GM23338 (cell line): ENCODE data around the gene CACNA2D2. TPM values are rescaled to one million over a fixed set of nuclear protein-coding genes. Genes with fewer than 3 reads are reported as not detected.

Experiments
- ATAC-seq: fragments of 200-7000 bp; cut with Tn5 transposase; 3 replicates; pipeline ENCODE4 v1.9.1; 2020
- DNase-seq: peaks from one replicate; pipeline ENCODE4 v3.0.0-alpha.2; 2015; ENCODE audit warnings: low spot score
- H2AFZ ChIP-seq: fragments of 200-600 bp; sonication (generic); 2 replicates; pipeline ENCODE4 v1.8.0; 2016; ENCODE audit warnings: antibody characterized with exemption, mild to moderate bottlenecking, moderate library complexity
- H3F3A ChIP-seq: fragments of 200-600 bp; sonication (generic); replicated peaks from 2 replicates; pipeline ENCODE4 v1.8.0; 2017; ENCODE audit warnings: antibody characterized with exemption, mixed run types, low read depth
- H3K27ac ChIP-seq: fragments of 200-600 bp; sonication (generic); 2 replicates; pipeline ENCODE4 v1.6.1; 2016; ENCODE audit warnings: low read depth
- H3K27me3 ChIP-seq: fragments of 200-600 bp; sonication (generic); 2 replicates; pipeline ENCODE4 v1.8.0; 2016; ENCODE audit warnings: mild to moderate bottlenecking, mixed run types, moderate library complexity; ENCODE audit not compliant: insufficient read depth
- H3K36me3 ChIP-seq: fragments of 200-600 bp; sonication (generic); 2 replicates; pipeline ENCODE4 v1.8.0; 2016; ENCODE audit warnings: mild to moderate bottlenecking; ENCODE audit not compliant: insufficient read depth
- H3K4me1 ChIP-seq: fragments of 200-600 bp; sonication (generic); 2 replicates; pipeline ENCODE4 v1.8.0; 2016; ENCODE audit warnings: mild to moderate bottlenecking, moderate library complexity; ENCODE audit not compliant: insufficient read depth
- H3K4me2 ChIP-seq: fragments of 200-600 bp; sonication (generic); 2 replicates; pipeline ENCODE4 v1.7.1; 2017; ENCODE audit warnings: mixed run types
- H3K4me3 ChIP-seq: fragments of 200-600 bp; sonication (generic); 2 replicates; pipeline ENCODE4 v1.6.1; 2016; ENCODE audit warnings: mixed run types
- H3K79me2 ChIP-seq: fragments of 200-600 bp; sonication (generic); replicated peaks from 2 replicates; pipeline ENCODE4 v1.8.0; 2017; ENCODE audit warnings: mild to moderate bottlenecking; ENCODE audit not compliant: insufficient read depth
- H3K9me2 ChIP-seq: fragments of 200-600 bp; sonication (generic); 2 replicates; pipeline ENCODE4 v1.8.0; 2017; ENCODE audit not compliant: insufficient read depth
- H4K20me1 ChIP-seq: fragments of 200-600 bp; sonication (generic); replicated peaks from 2 replicates; pipeline ENCODE4 v1.8.0; 2017; ENCODE audit warnings: mild to moderate bottlenecking; ENCODE audit not compliant: insufficient read depth
- H3K27ac Mint-ChIP-seq: 2 replicates; pipeline ENCODE4 v1.8.0; 2020; ENCODE audit warnings: inconsistent platforms, mild to moderate bottlenecking, moderate library complexity, mixed read lengths
- H3K27me3 Mint-ChIP-seq: 3 replicates; pipeline ENCODE4 v1.8.0; 2022; ENCODE audit warnings: low read depth, mild to moderate bottlenecking, moderate library complexity, mixed read lengths, inconsistent platforms; ENCODE audit not compliant: insufficient read depth, poor library complexity
- H3K36me3 Mint-ChIP-seq: 3 replicates; pipeline ENCODE4 v1.8.0; 2021; ENCODE audit warnings: low read depth, mild to moderate bottlenecking, inconsistent platforms, moderate library complexity, mixed read lengths
- H3K4me1 Mint-ChIP-seq: 3 replicates; pipeline ENCODE4 v1.8.0; 2020; ENCODE audit warnings: mild to moderate bottlenecking, inconsistent platforms, mixed read lengths
- H3K4me3 Mint-ChIP-seq: 3 replicates; pipeline ENCODE4 v1.8.0; 2021; ENCODE audit warnings: moderate library complexity, mild to moderate bottlenecking, inconsistent platforms, mixed read lengths
- H3K9me3 Mint-ChIP-seq: 3 replicates; pipeline ENCODE4 v1.8.0; 2020; ENCODE audit warnings: moderate library complexity, mild to moderate bottlenecking, inconsistent platforms, mixed read lengths
- CTCF ChIP-seq, 2 experiments: fragments of 200-600 bp in 1 of 2; sonication (generic) in 1 of 2; conservative IDR thresholded peaks; 2 replicates each; pipeline versions ENCODE4 v1.5.1 to v1.6.1; 2016 to 2017; ENCODE audit warnings: antibody characterized with exemption in 2 of 2, low read depth in 2 of 2, mild to moderate bottlenecking in 2 of 2, moderate library complexity in 1 of 2
- EZH2phosphoT487 ChIP-seq: fragments of 200-600 bp; sonication (generic); IDR thresholded peaks from one replicate; pipeline ENCODE4 v1.8.1; 2018; ENCODE audit warnings: antibody characterized with exemption; ENCODE audit not compliant: unreplicated experiment
- STAT1 ChIP-seq: IDR thresholded peaks from one replicate; pipeline ENCODE4 v1.6.1; 2016; ENCODE audit warnings: antibody characterized with exemption; ENCODE audit not compliant: unreplicated experiment
- ZNF462 ChIP-seq: fragments of 250-450 bp; sonication (Bioruptor Pico); IDR thresholded peaks from 2 replicates; pipeline ENCODE4 v1.5.0; 2020; ENCODE audit warnings: mild to moderate bottlenecking, moderate library complexity
- polyA plus RNA-seq: library from polyadenylated mRNA; unstranded; fragments of >200 nt; fragmentation: Nextera tagmentation; extraction: Ambion mirVana; gene quantifications from 2 replicates; pipeline ENCODE4 v1.2.1, GENCODE V29; 2016
- total RNA-seq: library from RNA; depleted of rRNA; stranded (reverse); fragments of >200 nt; shearing (Covaris generic); gene quantifications from 2 replicates; pipeline ENCODE4 v1.2.3, GENCODE V29; 2014

CACNA2D2 gene
- total and polyA plus RNA-seq, 2 experiments from 2014 or later: 4.7 to 11.4 TPM

GRCh38 chr3:50318163-50318562, 185.3 kb downstream of the CACNA2D2 start (continued):
- TF ChIP-seq ZNF462 (CRISPR knock-in tag): no peak
- TF ChIP-seq EZH2phosphoT487: no peak

GRCh38 chr3:50317300-50317699, 186.1 kb downstream of the CACNA2D2 start:
- peaks cover 14% of the 10 kb centered on the region; the same call in 1 of the 2 replicates for H3F3A ChIP-seq
- DNase-seq (no peak), ATAC-seq (no peak)
- H3K4me3 Mint-ChIP-seq: no peak overlapping the region
- no peak overlapping the region for H2AFZ ChIP-seq
- peaks cover 8% of the 10 kb centered on the region for H3K36me3 ChIP-seq
- no peak overlapping the region for H3K27ac ChIP-seq
- H3K4me2 ChIP-seq: no peak overlapping the region
- peaks cover 14% of the 10 kb centered on the region for H3K9me3 Mint-ChIP-seq
- no peak overlapping the region for H3K27ac Mint-ChIP-seq
- H3K79me2 ChIP-seq: peaks cover 26% of the 10 kb centered on the region
- H3K9me2 ChIP-seq: no peaks in the 10 kb centered on the region
- H4K20me1 ChIP-seq: peaks cover 5% of the 10 kb centered on the region; the same call in 1 of the 2 replicates
- H3K4me1 Mint-ChIP-seq: peaks cover 20% of the 10 kb centered on the region
- peaks cover 5% of the 10 kb centered on the region for H3K27me3 Mint-ChIP-seq
- H3K27me3 ChIP-seq: no peaks in the 10 kb centered on the region
- H3K36me3 Mint-ChIP-seq: peaks cover 65% of the 10 kb centered on the region
- H3K4me1 ChIP-seq: peaks cover 6% of the 10 kb centered on the region; the same call in 1 of the 2 replicates
- TF ChIP-seq STAT1 (no peak), CTCF (conservative IDR thresholded peaks at IDR 0.05; ENCODE audit: low read depth in 2 of 2) (no peak)
- H3K4me3 ChIP-seq: no peak overlapping the region
